AG09319 (cell line): ENCODE measurements around the gene NPFFR2.

Source experiments
- DNase-seq: peaks from one replicate; pipeline ENCODE4 v3.0.0-alpha.2; 2010; ENCODE audit warnings: low read depth; ENCODE audit errors: extremely low read depth
- CTCF ChIP-seq: IDR thresholded peaks from 2 replicates; pipeline ENCODE4 v1.5.1; 2011; ENCODE audit warnings: low read depth, mild to moderate bottlenecking, inconsistent platforms, low read length, moderate library complexity

Gene NPFFR2

GRCh38 chr4:72019688-72020087 is 12.1 kb upstream of the NPFFR2 start:
- TF ChIP-seq CTCF = no peak
- DNase-seq = no peak

GRCh38 chr4:72022553-72022952 is 9.2 kb upstream of the NPFFR2 start:
- no peak for DNase-seq
- no peak for TF ChIP-seq CTCF

GRCh38 chr4:72055566-72055965 is 23.8 kb downstream of the NPFFR2 start:
- no peak for DNase-seq
- no peak for TF ChIP-seq CTCF

GRCh38 chr4:72063726-72064125 is 31.9 kb downstream of the NPFFR2 start:
- no peak for DNase-seq
- TF ChIP-seq CTCF = no peak

GRCh38 chr4:72067051-72067450 is 35.3 kb downstream of the NPFFR2 start:
- no peak for DNase-seq
- TF ChIP-seq CTCF = no peak

GRCh38 chr4:72073816-72074215 is 42.0 kb downstream of the NPFFR2 start:
- DNase-seq = no peak
- no peak for TF ChIP-seq CTCF

- no peak for DNase-seq
- no peak for TF ChIP-seq CTCF
These were observed 44.8 kb downstream of the NPFFR2 start for GRCh38 chr4:72076562-72076961.
